Stimulated activated CD8-positive, alpha-beta memory T cell treated with anti-CD3 and anti-CD28 coated beads, Interleukin-4, amount 100 ng/mL, for 1 hour (primary cell): ENCODE results near the gene HIPK1.
"Not testable (repeated sequence)": the region's sequence is repeated elsewhere in the genome, so short reads cannot be mapped to it uniquely, and the experiment has no call there.

Experiments used
- DNase-seq, 2 donors: peaks; one replicate each; pipeline ENCODE4 v3.0.0-alpha.2; 2020; ENCODE audit warnings: low read depth in 2 of 2, low spot score in 1 of 2

The HIPK1 gene

GRCh38 chr1:113981962-113982931 is 53.1 kb downstream of the HIPK1 start:
- no peak for DNase-seq

- DNase-seq, result no peak
Measured at GRCh38 chr1:113982949-113983348, 53.8 kb downstream of the HIPK1 start.

- DNase-seq, result no peak
Measured at GRCh38 chr1:113983391-113983790, 54.3 kb downstream of the HIPK1 start.

- no peak for DNase-seq
Measured at GRCh38 chr1:113983826-113984225, 54.7 kb downstream of the HIPK1 start.

- DNase-seq, result no peak
Measured at GRCh38 chr1:113984710-113985109, 55.6 kb downstream of the HIPK1 start.

GRCh38 chr1:113986802-113987201 is 57.7 kb downstream of the HIPK1 start:
- no peak for DNase-seq

- DNase-seq, result no peak
Measured at GRCh38 chr1:113987259-113987658, 58.1 kb downstream of the HIPK1 start.

GRCh38 chr1:113990530-113990929 is 61.4 kb downstream of the HIPK1 start:
- DNase-seq, result no peak

GRCh38 chr1:113990961-113991360 is 61.8 kb downstream of the HIPK1 start:
- no peak for DNase-seq

- no peak for DNase-seq
Measured at GRCh38 chr1:113991467-113991997, 62.4 kb downstream of the HIPK1 start.

- no peak for DNase-seq
Measured at GRCh38 chr1:113993072-113993471, 63.9 kb downstream of the HIPK1 start.

- no peak for DNase-seq
Measured at GRCh38 chr1:113993766-113994165, 64.6 kb downstream of the HIPK1 start.

- no peak for DNase-seq
Measured at GRCh38 chr1:113995382-113995781, 66.3 kb downstream of the HIPK1 start.

GRCh38 chr1:113998361-113998760 is 69.2 kb downstream of the HIPK1 start:
- DNase-seq, result no peak

- no peak for DNase-seq
Measured at GRCh38 chr1:113999233-113999632, 70.1 kb downstream of the HIPK1 start.

- DNase-seq, result no peak
Measured at GRCh38 chr1:113999799-114000198, 70.7 kb downstream of the HIPK1 start.

GRCh38 chr1:114000406-114000805 is 71.3 kb downstream of the HIPK1 start:
- no peak for DNase-seq

- DNase-seq, result no peak
Measured at GRCh38 chr1:114002492-114003239, 73.5 kb downstream of the HIPK1 start.

- DNase-seq, result no peak
Measured at GRCh38 chr1:114003431-114003830, 74.3 kb downstream of the HIPK1 start.

- DNase-seq, result not testable (repeated sequence)
Measured at GRCh38 chr1:114006825-114007224, 77.7 kb downstream of the HIPK1 start.

- no peak for DNase-seq
Measured at GRCh38 chr1:114008480-114008941, 79.4 kb downstream of the HIPK1 start.

- no peak for DNase-seq
Measured at GRCh38 chr1:114008993-114009392, 79.9 kb downstream of the HIPK1 start.
